22Rv1 (cell line): ENCODE results near the gene SYNM.

ENCODE experiments used
- ZFX ChIP-seq: fragments of 450-650 bp; IDR thresholded peaks from 2 replicates; pipeline ENCODE4 v1.6.1; 2017; ENCODE audit warnings: antibody characterized with exemption, borderline replicate concordance
- TF ChIP-seq, protein P1 (sequence below): fragments of 450-650 bp; IDR thresholded peaks from 2 replicates; pipeline ENCODE4 v1.5.1; 2017; ENCODE audit warnings: mild to moderate bottlenecking

DNA sequence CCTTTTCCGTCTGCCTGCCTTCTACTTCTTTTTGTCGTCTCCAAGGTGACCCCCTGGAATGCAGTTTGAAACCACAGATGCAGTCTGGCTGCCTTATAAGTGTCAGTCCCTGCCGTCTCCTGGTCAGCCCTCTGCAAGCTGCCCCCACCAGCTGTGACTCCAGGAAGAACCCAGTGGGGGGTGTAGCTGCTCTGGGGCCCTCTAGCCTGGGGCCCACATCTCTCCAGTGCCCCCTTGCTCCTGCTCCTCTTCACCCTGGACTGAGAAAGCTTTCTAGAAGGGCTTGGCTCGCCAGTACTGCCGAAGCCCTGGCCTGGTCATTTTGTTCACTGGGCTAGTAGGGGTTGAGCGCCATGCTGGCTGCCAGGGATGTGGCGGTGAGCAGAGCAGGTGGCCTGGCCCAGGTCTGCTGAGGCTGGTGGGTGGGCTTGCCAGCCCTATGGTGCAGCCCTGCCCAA is 21.3 kb downstream of the SYNM start:
- TF ChIP-seq, protein P1, sequence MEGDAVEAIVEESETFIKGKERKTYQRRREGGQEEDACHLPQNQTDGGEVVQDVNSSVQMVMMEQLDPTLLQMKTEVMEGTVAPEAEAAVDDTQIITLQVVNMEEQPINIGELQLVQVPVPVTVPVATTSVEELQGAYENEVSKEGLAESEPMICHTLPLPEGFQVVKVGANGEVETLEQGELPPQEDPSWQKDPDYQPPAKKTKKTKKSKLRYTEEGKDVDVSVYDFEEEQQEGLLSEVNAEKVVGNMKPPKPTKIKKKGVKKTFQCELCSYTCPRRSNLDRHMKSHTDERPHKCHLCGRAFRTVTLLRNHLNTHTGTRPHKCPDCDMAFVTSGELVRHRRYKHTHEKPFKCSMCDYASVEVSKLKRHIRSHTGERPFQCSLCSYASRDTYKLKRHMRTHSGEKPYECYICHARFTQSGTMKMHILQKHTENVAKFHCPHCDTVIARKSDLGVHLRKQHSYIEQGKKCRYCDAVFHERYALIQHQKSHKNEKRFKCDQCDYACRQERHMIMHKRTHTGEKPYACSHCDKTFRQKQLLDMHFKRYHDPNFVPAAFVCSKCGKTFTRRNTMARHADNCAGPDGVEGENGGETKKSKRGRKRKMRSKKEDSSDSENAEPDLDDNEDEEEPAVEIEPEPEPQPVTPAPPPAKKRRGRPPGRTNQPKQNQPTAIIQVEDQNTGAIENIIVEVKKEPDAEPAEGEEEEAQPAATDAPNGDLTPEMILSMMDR: no peak
- no peak for TF ChIP-seq ZFX
